ENCODE results near the gene SMAD2. TPM values are rescaled to one million over a fixed set of nuclear protein-coding genes. Genes with fewer than 3 reads are reported as not detected.

The SMAD2 gene
- total and polyA plus RNA-seq, 12 donors, result 20.9 to 270 (median 140) TPM

DNA sequence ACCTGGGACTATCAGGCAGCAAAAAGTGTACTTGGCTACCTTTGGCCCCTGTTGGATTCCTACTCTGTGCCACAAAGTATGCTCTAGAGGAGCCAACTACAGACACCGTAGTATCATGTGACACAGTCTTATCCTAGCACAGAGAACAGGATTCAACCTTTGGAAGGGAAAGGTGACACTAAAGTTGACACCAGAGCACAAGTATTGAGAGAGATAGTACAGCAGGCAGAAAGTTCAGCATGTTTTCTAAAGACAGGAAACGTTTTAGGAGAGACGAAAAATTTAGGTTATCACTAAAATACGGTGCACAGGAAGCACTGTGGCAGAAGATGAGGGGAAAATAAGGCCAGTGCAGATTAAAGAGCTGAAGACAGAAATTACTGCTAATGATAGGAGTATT is 18.6 kb downstream of the SMAD2 start:
- intact Hi-C loops (cut with DNase I), result no loop called here
- 44 to 59% (median 51%) methylated on average over 4 of the region's 4 CpGs for WGBS, 4 donors
- H3K27ac ChIP-seq, result peak overlapping the region in 4 of 5 donors; percentile 1 to 45 (median 12)

DNA sequence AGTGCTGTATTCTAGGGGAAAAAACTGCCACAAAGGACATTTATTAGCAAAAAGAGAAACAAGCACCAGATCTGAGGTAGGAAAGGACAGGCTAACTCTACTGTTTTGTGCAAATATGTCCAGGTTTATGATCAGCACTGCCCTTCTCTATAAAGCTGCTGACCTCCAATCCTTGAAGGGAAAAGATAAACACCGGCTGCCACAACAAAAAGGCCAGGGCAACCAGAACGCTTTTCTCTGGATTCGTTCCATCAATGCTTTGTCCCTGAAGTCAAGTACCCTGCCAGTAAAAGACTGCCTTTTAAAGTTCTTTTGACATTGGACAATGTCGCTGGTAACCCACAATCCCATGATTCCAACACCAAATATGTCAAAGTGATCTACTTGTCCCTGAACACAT is 21.0 kb downstream of the SMAD2 start:
- peak in 2 of 7 donors; percentile 28 to 33 for DNase-seq
- Histone ChIP-seq H3K36me3 (replicated peaks in 1 of 2) (no peaks in the 10 kb centered on the region), H3K27ac (peak overlapping the region in 1 of 5 donors; percentile 11), H3K4me1 (replicated peaks in 1 of 2) (peaks cover 22 to 28% of the 10 kb centered on the region in 2 donors), H3K27me3 (no peaks in the 10 kb centered on the region), H3K4me3 (no peak overlapping the region), H3K9me3 (replicated peaks in 1 of 3) (peaks cover 0 to 4% (median 0%) of the 10 kb centered on the region in 3 donors)
- WGBS, 4 donors, result 39 to 54% (median 45%) methylated on average over 4 of the region's 4 CpGs
- intact Hi-C loops (cut with DNase I), result no loop called here
- TF ChIP-seq, protein P1, sequence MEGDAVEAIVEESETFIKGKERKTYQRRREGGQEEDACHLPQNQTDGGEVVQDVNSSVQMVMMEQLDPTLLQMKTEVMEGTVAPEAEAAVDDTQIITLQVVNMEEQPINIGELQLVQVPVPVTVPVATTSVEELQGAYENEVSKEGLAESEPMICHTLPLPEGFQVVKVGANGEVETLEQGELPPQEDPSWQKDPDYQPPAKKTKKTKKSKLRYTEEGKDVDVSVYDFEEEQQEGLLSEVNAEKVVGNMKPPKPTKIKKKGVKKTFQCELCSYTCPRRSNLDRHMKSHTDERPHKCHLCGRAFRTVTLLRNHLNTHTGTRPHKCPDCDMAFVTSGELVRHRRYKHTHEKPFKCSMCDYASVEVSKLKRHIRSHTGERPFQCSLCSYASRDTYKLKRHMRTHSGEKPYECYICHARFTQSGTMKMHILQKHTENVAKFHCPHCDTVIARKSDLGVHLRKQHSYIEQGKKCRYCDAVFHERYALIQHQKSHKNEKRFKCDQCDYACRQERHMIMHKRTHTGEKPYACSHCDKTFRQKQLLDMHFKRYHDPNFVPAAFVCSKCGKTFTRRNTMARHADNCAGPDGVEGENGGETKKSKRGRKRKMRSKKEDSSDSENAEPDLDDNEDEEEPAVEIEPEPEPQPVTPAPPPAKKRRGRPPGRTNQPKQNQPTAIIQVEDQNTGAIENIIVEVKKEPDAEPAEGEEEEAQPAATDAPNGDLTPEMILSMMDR (IDR thresholded peaks at IDR 0.05), result no peak
- no peak for TF ChIP-seq POLR2A (IDR thresholded peaks at IDR 0.05)

More for the DNA sequence above, 18.6 kb downstream of the SMAD2 start:
- no peak overlapping the region for H3K4me3 ChIP-seq
- no peak for TF ChIP-seq POLR2A (IDR thresholded peaks at IDR 0.05)
- TF ChIP-seq, protein P1 (IDR thresholded peaks at IDR 0.05), result no peak
- H3K27me3 ChIP-seq, result no peaks in the 10 kb centered on the region
- H3K9me3 ChIP-seq (replicated peaks in 1 of 3), result no peaks in the 10 kb centered on the region
- H3K36me3 ChIP-seq (replicated peaks in 1 of 2), result no peaks in the 10 kb centered on the region
- DNase-seq, result no peak
- peaks cover 22 to 39% of the 10 kb centered on the region in 2 donors for H3K4me1 ChIP-seq (replicated peaks in 1 of 2)

DNA sequence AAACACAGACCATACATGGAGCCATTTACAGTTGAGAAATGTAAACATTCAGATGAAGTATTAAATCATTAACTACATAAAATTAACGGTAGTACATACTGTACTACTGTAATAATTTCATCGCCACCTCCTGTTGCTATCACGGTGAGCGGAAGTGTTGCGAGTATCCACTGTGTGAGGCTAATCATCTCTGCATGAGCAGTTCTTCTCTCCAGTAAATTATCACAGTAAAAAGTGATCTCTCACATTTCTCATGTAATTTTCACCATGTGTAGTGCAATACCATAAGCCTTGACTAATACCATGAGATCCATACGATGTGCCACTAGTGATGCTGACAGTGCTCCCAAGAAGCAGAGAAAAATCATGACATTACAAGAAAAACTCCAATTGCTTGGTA is 21.9 kb downstream of the SMAD2 start:
- no peaks in the 10 kb centered on the region for H3K36me3 ChIP-seq (replicated peaks in 1 of 2)
- WGBS, 4 donors, result 93 to 96% (median 95%) methylated on average over 6 of the region's 6 CpGs
- TF ChIP-seq, protein P1 (IDR thresholded peaks at IDR 0.05), result no peak
- no peak for TF ChIP-seq POLR2A (IDR thresholded peaks at IDR 0.05)
- H3K27me3 ChIP-seq, result no peaks in the 10 kb centered on the region
- intact Hi-C loops (cut with DNase I), result no loop called here
- peaks cover 19 to 20% of the 10 kb centered on the region in 2 donors for H3K4me1 ChIP-seq (replicated peaks in 1 of 2)
- no peak overlapping the region for H3K27ac ChIP-seq
- no peak overlapping the region for H3K4me3 ChIP-seq
- DNase-seq, result no peak
- H3K9me3 ChIP-seq (replicated peaks in 1 of 3), result peaks cover 0 to 4% (median 0%) of the 10 kb centered on the region in 3 donors

DNA sequence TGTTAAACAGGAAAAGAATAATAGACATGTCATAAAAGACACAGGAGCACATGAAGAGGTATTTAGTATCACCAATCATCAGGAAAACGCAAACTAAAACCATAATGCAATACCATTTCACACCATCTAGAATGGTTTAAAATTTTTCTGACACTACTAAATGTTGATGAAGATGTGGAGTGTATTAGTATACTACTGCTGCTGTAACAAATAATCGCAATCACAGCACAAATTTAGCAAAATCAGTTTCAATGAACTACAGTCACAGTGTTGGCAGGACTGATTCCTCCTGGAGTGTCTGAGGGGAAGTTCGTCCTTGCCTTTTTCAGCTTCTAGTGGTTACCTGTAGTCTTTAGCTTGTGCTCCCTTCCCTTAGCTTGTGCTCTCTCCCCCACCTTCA is 24.1 kb downstream of the SMAD2 start:
- WGBS, 4 donors, result 91 to 98% (median 94%) methylated on average over 3 of the region's 3 CpGs
- Histone ChIP-seq H3K4me3 (no peak overlapping the region), H3K9me3 (replicated peaks in 1 of 3) (peaks cover 0 to 4% (median 0%) of the 10 kb centered on the region in 3 donors), H3K27ac (no peak overlapping the region), H3K36me3 (replicated peaks in 1 of 2) (no peaks in the 10 kb centered on the region), H3K27me3 (no peaks in the 10 kb centered on the region), H3K4me1 (replicated peaks in 1 of 2) (peaks cover 1 to 8% of the 10 kb centered on the region in 2 donors)
- no peak for TF ChIP-seq POLR2A (IDR thresholded peaks at IDR 0.05)
- TF ChIP-seq, protein P1 (IDR thresholded peaks at IDR 0.05), result no peak
- no peak for DNase-seq
- intact Hi-C loops (cut with DNase I), result no loop called here

Measured in adrenal gland (tissue), 12 donors.